GM18505 (cell line): ENCODE results near the gene ATCAY.

Source experiments
- ATAC-seq: cut with Tn5 transposase; IDR thresholded peaks from one replicate; pipeline ENCODE4 v1.9.1; 2021; ENCODE audit not compliant: unreplicated experiment
- POLR2A ChIP-seq: IDR thresholded peaks from 4 replicates; pipeline ENCODE4 v1.6.1; 2011; ENCODE audit warnings: borderline replicate concordance; ENCODE audit not compliant: insufficient read depth, insufficient read length; ENCODE audit errors: extremely low read depth

The ATCAY gene

GRCh38 chr19:3970313-3970807, 89.9 kb downstream of the ATCAY start:
- no peak for TF ChIP-seq POLR2A
- ATAC-seq: no peak

GRCh38 chr19:3970808-3971598, 90.5 kb downstream of the ATCAY start, which contains the start of gene DAPK3:
TSS of gene DAPK3 (minus strand) at chr19:3971099. CDS start at chr19:3969735, 1,364 bp downstream.
- TF ChIP-seq POLR2A: peak; percentile 64
- peak; percentile 88 for ATAC-seq

GRCh38 chr19:3975144-3975543, 94.7 kb downstream of the ATCAY start:
- TF ChIP-seq POLR2A: no peak
- ATAC-seq: no peak

- TF ChIP-seq POLR2A: peak; percentile 49
- no peak for ATAC-seq
These were observed 95.2 kb downstream of the ATCAY start for GRCh38 chr19:3975637-3976087.

GRCh38 chr19:3976495-3977241, 96.2 kb downstream of the ATCAY start:
- no peak for ATAC-seq
- TF ChIP-seq POLR2A: peak; percentile 8
